HepG2 (cell line): ENCODE measurements around the gene OSBPL3. TPM values are rescaled to one million over a fixed set of nuclear protein-coding genes. Genes with fewer than 3 reads are reported as not detected.

Source experiments
- ATAC-seq: fragments of 200-7000 bp; cut with Tn5 transposase; 3 replicates; pipeline ENCODE4 v1.9.1; 2020; ENCODE audit warnings: mild to moderate bottlenecking, moderate library complexity
- BruUV-seq: library from RNA; stranded (reverse); fragments of 400-500 nt; replicated peaks from 2 replicates; lab custom pipeline; 2021; lab: Mats Ljungman, UMichigan
- CTCF ChIA-PET: fragments of 300-600 bp; formaldehyde crosslinking; extraction: SDS; loops from one replicate; lab custom pipeline; 2021; ENCODE audit warnings: low total read pairs, inconsistent platforms, low intra/inter-chr PET ratio; lab: Yijun Ruan, JAX
- POLR2A ChIA-PET: fragments of 350-600 bp; sonication (Branson Sonifier 250); formaldehyde crosslinking; loops from one replicate; lab custom pipeline; 2020; ENCODE audit warnings: antibody characterized with exemption, inconsistent platforms; lab: Yijun Ruan, JAX
- DNase-seq: peaks from one replicate; pipeline ENCODE4 v3.0.0-alpha.2; 2015; ENCODE audit warnings: low spot score
- FAIRE-seq: peaks from 3 replicates; lab custom pipeline; 2011; peaks lifted over from hg19 to GRCh38; lab: Jason Lieb, UNC
- H2AFZ ChIP-seq: one replicate; pipeline ENCODE4 v1.6.1; 2011; ENCODE audit warnings: low read length, inconsistent platforms
- H3K27ac ChIP-seq: fragments of 300-600 bp; 3 replicates; pipeline ENCODE4 v1.8.0; 2011; ENCODE audit warnings: mixed run types, mild to moderate bottlenecking, mixed read lengths, low read length, inconsistent platforms; ENCODE audit not compliant: insufficient read depth; ENCODE audit errors: extremely low read length
- H3K27me3 ChIP-seq, 2 experiments: fragments of 200-600 bp in 1 of 2; 2 replicates in 1 of 2; 3 replicates in 1 of 2; pipeline versions ENCODE4 v1.6.0 to v1.8.0; 2011; ENCODE audit warnings: low read length in 2 of 2, mild to moderate bottlenecking in 2 of 2, moderate library complexity in 2 of 2, inconsistent platforms in 1 of 2; ENCODE audit not compliant: insufficient read depth in 2 of 2, control insufficient read depth in 1 of 2
- H3K36me3 ChIP-seq, 2 experiments: fragments of 200-600 bp in 1 of 2; replicated peaks in 1 of 2; 2 replicates in 1 of 2; 3 replicates in 1 of 2; pipeline versions ENCODE4 v1.5.1 to v1.8.0; 2011; ENCODE audit warnings: low read length in 2 of 2, inconsistent platforms in 1 of 2; ENCODE audit not compliant: insufficient read depth in 2 of 2, control insufficient read depth in 1 of 2
- H3K4me1 ChIP-seq: 2 replicates; pipeline ENCODE4 v1.5.1; 2012; ENCODE audit warnings: low read length, inconsistent platforms; ENCODE audit not compliant: insufficient read depth
- H3K4me2 ChIP-seq: 2 replicates; pipeline ENCODE4 v1.6.0; 2011; ENCODE audit warnings: low read depth, low read length, inconsistent platforms
- H3K4me3 ChIP-seq, 3 experiments: fragments of 200-600 bp in 1 of 3; sonication (generic), shearing (Covaris generic) in 1 of 3; replicated peaks in 1 of 3; 2 replicates each; pipeline ENCODE4 v1.5.1; 2011 to 2016; ENCODE audit warnings: low read length in 3 of 3, inconsistent platforms in 2 of 3, low read depth in 2 of 3, mild to moderate bottlenecking in 2 of 3, control low read depth in 1 of 3, mixed read lengths in 1 of 3; ENCODE audit not compliant: insufficient read depth in 1 of 3
- H3K79me2 ChIP-seq: one replicate; pipeline ENCODE4 v1.6.1; 2011; ENCODE audit warnings: low read length, inconsistent platforms; ENCODE audit not compliant: insufficient read depth
- H3K9ac ChIP-seq: 2 replicates; pipeline ENCODE4 v1.6.0; 2011; ENCODE audit warnings: mild to moderate bottlenecking, low read depth, low read length, inconsistent platforms; ENCODE audit not compliant: insufficient read depth
- H3K9me3 ChIP-seq: 2 replicates; pipeline ENCODE4 v1.5.1; 2012; ENCODE audit warnings: mild to moderate bottlenecking, low read length
- H4K20me1 ChIP-seq: 2 replicates; pipeline ENCODE4 v1.6.0; 2011; ENCODE audit warnings: inconsistent platforms, mild to moderate bottlenecking, low read length, moderate library complexity; ENCODE audit not compliant: insufficient read depth
- GTF2F1 ChIP-seq: fragments of 150-350 bp; IDR thresholded peaks from 2 replicates; pipeline ENCODE4 v1.6.1; 2014; ENCODE audit warnings: low read length
- KMT2B ChIP-seq: IDR thresholded peaks from 2 replicates; pipeline ENCODE4 v1.6.1; 2016; ENCODE audit warnings: missing genetic modification reagents, missing compliant biosample characterization
- MATR3 ChIP-seq: sonication (generic); formaldehyde crosslinking; IDR thresholded peaks from 2 replicates; pipeline ENCODE4 v1.4.0; 2020; ENCODE audit warnings: missing genetic modification reagents
- PTBP1 ChIP-seq: fragments of 200-400 bp; formaldehyde crosslinking; IDR thresholded peaks from 2 replicates; pipeline ENCODE4 v1.6.1; 2018; ENCODE audit warnings: low read length, low read depth; ENCODE audit not compliant: poor library complexity, severe bottlenecking
- SP1 ChIP-seq, 2 experiments: fragments of 450-650 bp in 1 of 2; sonication (generic) in 1 of 2; formaldehyde crosslinking in 1 of 2; IDR thresholded peaks; 2 replicates each; pipeline versions ENCODE4 v1.4.0 to v1.6.1; 2016 to 2020; ENCODE audit warnings: missing genetic modification reagents in 1 of 2
- ZNF263 ChIP-seq: sonication (generic); formaldehyde crosslinking; IDR thresholded peaks from 2 replicates; pipeline ENCODE4 v1.4.0; 2020; ENCODE audit warnings: missing genetic modification reagents
- ZNF292 ChIP-seq: sonication (generic); formaldehyde crosslinking; IDR thresholded peaks from 2 replicates; pipeline ENCODE4 v1.8.1; 2022; ENCODE audit warnings: mild to moderate bottlenecking, low read depth, missing genetic modification reagents, borderline replicate concordance
- ZNF367 ChIP-seq: sonication (generic); formaldehyde crosslinking; IDR thresholded peaks from 2 replicates; pipeline ENCODE4 v1.4.0; 2020; ENCODE audit warnings: missing genetic modification reagents, borderline replicate concordance
- ZNF550 ChIP-seq: sonication (generic); formaldehyde crosslinking; IDR thresholded peaks from 2 replicates; pipeline ENCODE4 v1.4.0; 2020; ENCODE audit warnings: mild to moderate bottlenecking, missing genetic modification reagents, borderline replicate concordance
- ZNF567 ChIP-seq: sonication (generic); formaldehyde crosslinking; IDR thresholded peaks from 2 replicates; pipeline ENCODE4 v1.8.1; 2023; ENCODE audit warnings: mild to moderate bottlenecking, missing genetic modification reagents, borderline replicate concordance
- WGBS: methylation state at CpG from one replicate; pipeline ENCODE4 v1.1.6; 2017; ENCODE audit warnings: low lambda C conversion rate; 5-methylcytosine and 5-hydroxymethylcytosine counted together
- in situ Hi-C: cut with HindIII; loops from 2 replicates; pipeline ENCODE4 v1.10.0; 2017; ENCODE audit warnings: low pct_unique_long_range_greater_than_20kb; ENCODE audit not compliant: extremely low pct_ligation_motif_present
- intact Hi-C: fragments of 100-400 bp; cut with micrococcal nuclease; formaldehyde crosslinking; loops from one replicate; pipeline ENCODE4 v1.10.0; 2022; ENCODE audit not compliant: unreplicated experiment
- polyA plus RNA-seq, 8 experiments: library from polyadenylated mRNA; depleted of rRNA in 3 of 8; stranded (reverse) in 7 of 8; unstranded in 1 of 8; fragments of >200 nt; fragmentation: Illumina TruSeq in 4 of 8; extraction: Trizol in 4 of 8; gene quantifications; 2 replicates each; pipeline versions ENCODE4 v1.2.1 to v1.2.3, GENCODE V29; 2011 to 2016; ENCODE audit warnings: low read depth in 4 of 8, missing spikeins in 1 of 8, mixed read lengths in 1 of 8; ENCODE audit not compliant: insufficient read depth in 1 of 8
- total RNA-seq, 5 experiments: library from RNA; depleted of rRNA; stranded (reverse); fragments of >200 nt; fragmentation: Illumina TruSeq; extraction: Trizol; gene quantifications; 2 replicates each; pipeline ENCODE4 v1.2.3, GENCODE V29; 2016; ENCODE audit warnings: low read depth in 1 of 5
- TF ChIP-seq, protein P1 (sequence below): sonication (generic); formaldehyde crosslinking; conservative IDR thresholded peaks from 2 replicates; pipeline ENCODE4 v1.8.0; 2022; ENCODE audit warnings: missing genetic modification reagents
- TF ChIP-seq, protein P2 (sequence below): sonication (generic); formaldehyde crosslinking; conservative IDR thresholded peaks from 2 replicates; pipeline ENCODE4 v1.8.0; 2022; ENCODE audit warnings: low read depth, missing genetic modification reagents
- TF ChIP-seq, protein P3 (sequence below): sonication (generic); formaldehyde crosslinking; IDR thresholded peaks from 2 replicates; pipeline ENCODE4 v1.4.0; 2020; ENCODE audit warnings: mild to moderate bottlenecking, low read depth, missing genetic modification reagents
- TF ChIP-seq, protein P4 (sequence below): sonication (generic); formaldehyde crosslinking; IDR thresholded peaks from 2 replicates; pipeline ENCODE4 v1.5.1; 2020; ENCODE audit warnings: mild to moderate bottlenecking, missing genetic modification reagents, moderate library complexity
- TF ChIP-seq, protein P5 (sequence below): IDR thresholded peaks from 2 replicates; pipeline ENCODE4 v1.6.1; 2018; ENCODE audit warnings: missing genetic modification reagents

The OSBPL3 gene
- total and polyA plus RNA-seq, 2 of the 13 experiments (the other 11 are each of a cell fraction or from before 2014, with no cell fraction given): 8.8 to 28.9 TPM

DNA sequence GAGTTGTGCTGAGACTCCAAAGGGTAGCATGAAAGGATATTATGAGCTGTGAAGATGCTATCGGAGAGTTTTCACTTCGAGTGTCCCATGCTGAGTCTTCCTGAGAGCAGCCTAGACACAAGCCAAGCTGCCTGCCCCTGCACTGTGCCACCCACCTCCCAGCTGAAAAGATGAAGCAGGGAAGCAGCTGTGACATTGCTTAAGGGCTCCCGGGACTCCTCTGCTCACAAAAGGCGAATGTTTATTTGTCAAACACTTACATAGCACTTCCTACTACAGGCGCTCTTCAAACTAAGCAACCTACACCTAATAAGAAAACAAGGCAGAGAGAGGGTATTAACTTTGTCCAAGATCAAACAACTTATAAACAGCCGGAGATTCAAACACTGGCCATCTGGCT is 95.6 kb downstream of the OSBPL3 start:
- Histone ChIP-seq H3K27ac (no peak overlapping the region), H3K27me3 (no peaks in the 10 kb centered on the region), H3K9ac (no peak overlapping the region), H3K9me3 (no peaks in the 10 kb centered on the region), H3K79me2 (no peaks in the 10 kb centered on the region), H3K36me3 (peaks cover 1 to 6% of the 10 kb centered on the region in 2 experiments), H3K4me2 (no peak overlapping the region), H3K4me3 (no peak overlapping the region), H2AFZ (no peak overlapping the region), H3K4me1 (no peaks in the 10 kb centered on the region), H4K20me1 (no peaks in the 10 kb centered on the region)
- 94% methylated on average over 6 of the region's 6 CpGs for WGBS
- intact Hi-C loops: loop anchor here (5.0 kb wide), 1 partner anchor 208 kb away; no protein-coding TSS in a partner anchor
- DNase-seq (no peak), FAIRE-seq (no peak), ATAC-seq (no peak)
- ChIA-PET CTCF (no interaction called here), POLR2A (interaction anchor here (1.9 kb wide), 1 partner anchor 241 kb away, joined by 5 read pairs; the partner anchor contains the start of gene CYCS)
- in situ Hi-C loops: loop anchor here (5.0 kb wide), 1 partner anchor 67 kb away; no protein-coding TSS in a partner anchor
- BruUV-seq: no TSS peak
- no peak for TF ChIP-seq GTF2F1
- TF ChIP-seq, protein P1, sequence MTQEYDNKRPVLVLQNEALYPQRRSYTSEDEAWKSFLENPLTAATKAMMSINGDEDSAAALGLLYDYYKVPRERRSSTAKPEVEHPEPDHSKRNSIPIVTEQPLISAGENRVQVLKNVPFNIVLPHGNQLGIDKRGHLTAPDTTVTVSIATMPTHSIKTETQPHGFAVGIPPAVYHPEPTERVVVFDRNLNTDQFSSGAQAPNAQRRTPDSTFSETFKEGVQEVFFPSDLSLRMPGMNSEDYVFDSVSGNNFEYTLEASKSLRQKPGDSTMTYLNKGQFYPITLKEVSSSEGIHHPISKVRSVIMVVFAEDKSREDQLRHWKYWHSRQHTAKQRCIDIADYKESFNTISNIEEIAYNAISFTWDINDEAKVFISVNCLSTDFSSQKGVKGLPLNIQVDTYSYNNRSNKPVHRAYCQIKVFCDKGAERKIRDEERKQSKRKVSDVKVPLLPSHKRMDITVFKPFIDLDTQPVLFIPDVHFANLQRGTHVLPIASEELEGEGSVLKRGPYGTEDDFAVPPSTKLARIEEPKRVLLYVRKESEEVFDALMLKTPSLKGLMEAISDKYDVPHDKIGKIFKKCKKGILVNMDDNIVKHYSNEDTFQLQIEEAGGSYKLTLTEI (CRISPR knock-in tag): no peak
- TF ChIP-seq, protein P2, sequence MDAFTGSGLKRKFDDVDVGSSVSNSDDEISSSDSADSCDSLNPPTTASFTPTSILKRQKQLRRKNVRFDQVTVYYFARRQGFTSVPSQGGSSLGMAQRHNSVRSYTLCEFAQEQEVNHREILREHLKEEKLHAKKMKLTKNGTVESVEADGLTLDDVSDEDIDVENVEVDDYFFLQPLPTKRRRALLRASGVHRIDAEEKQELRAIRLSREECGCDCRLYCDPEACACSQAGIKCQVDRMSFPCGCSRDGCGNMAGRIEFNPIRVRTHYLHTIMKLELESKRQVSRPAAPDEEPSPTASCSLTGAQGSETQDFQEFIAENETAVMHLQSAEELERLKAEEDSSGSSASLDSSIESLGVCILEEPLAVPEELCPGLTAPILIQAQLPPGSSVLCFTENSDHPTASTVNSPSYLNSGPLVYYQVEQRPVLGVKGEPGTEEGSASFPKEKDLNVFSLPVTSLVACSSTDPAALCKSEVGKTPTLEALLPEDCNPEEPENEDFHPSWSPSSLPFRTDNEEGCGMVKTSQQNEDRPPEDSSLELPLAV (CRISPR knock-in tag): no peak
- no peak for TF ChIP-seq ZNF367 (CRISPR knock-in tag)
- no peak for TF ChIP-seq ZNF567 (CRISPR knock-in tag)
- TF ChIP-seq ZNF263: no peak
- no peak for TF ChIP-seq ZNF292
- TF ChIP-seq, protein P3, sequence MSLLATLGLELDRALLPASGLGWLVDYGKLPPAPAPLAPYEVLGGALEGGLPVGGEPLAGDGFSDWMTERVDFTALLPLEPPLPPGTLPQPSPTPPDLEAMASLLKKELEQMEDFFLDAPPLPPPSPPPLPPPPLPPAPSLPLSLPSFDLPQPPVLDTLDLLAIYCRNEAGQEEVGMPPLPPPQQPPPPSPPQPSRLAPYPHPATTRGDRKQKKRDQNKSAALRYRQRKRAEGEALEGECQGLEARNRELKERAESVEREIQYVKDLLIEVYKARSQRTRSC: no peak
- TF ChIP-seq, protein P4, sequence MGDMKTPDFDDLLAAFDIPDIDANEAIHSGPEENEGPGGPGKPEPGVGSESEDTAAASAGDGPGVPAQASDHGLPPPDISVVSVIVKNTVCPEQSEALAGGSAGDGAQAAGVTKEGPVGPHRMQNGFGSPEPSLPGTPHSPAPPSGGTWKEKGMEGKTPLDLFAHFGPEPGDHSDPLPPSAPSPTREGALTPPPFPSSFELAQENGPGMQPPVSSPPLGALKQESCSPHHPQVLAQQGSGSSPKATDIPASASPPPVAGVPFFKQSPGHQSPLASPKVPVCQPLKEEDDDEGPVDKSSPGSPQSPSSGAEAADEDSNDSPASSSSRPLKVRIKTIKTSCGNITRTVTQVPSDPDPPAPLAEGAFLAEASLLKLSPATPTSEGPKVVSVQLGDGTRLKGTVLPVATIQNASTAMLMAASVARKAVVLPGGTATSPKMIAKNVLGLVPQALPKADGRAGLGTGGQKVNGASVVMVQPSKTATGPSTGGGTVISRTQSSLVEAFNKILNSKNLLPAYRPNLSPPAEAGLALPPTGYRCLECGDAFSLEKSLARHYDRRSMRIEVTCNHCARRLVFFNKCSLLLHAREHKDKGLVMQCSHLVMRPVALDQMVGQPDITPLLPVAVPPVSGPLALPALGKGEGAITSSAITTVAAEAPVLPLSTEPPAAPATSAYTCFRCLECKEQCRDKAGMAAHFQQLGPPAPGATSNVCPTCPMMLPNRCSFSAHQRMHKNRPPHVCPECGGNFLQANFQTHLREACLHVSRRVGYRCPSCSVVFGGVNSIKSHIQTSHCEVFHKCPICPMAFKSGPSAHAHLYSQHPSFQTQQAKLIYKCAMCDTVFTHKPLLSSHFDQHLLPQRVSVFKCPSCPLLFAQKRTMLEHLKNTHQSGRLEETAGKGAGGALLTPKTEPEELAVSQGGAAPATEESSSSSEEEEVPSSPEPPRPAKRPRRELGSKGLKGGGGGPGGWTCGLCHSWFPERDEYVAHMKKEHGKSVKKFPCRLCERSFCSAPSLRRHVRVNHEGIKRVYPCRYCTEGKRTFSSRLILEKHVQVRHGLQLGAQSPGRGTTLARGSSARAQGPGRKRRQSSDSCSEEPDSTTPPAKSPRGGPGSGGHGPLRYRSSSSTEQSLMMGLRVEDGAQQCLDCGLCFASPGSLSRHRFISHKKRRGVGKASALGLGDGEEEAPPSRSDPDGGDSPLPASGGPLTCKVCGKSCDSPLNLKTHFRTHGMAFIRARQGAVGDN: no peak
- TF ChIP-seq SP1 (IDR thresholded peaks at IDR 0.05): no peak
- TF ChIP-seq SP1 (CRISPR knock-in tag; IDR thresholded peaks at IDR 0.05): no peak
- TF ChIP-seq, protein P5, sequence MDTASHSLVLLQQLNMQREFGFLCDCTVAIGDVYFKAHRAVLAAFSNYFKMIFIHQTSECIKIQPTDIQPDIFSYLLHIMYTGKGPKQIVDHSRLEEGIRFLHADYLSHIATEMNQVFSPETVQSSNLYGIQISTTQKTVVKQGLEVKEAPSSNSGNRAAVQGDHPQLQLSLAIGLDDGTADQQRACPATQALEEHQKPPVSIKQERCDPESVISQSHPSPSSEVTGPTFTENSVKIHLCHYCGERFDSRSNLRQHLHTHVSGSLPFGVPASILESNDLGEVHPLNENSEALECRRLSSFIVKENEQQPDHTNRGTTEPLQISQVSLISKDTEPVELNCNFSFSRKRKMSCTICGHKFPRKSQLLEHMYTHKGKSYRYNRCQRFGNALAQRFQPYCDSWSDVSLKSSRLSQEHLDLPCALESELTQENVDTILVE: no peak
- no peak for TF ChIP-seq PTBP1
- no peak for TF ChIP-seq MATR3 (CRISPR knock-in tag)
- TF ChIP-seq ZNF550 (CRISPR knock-in tag): no peak
- TF ChIP-seq KMT2B: no peak
